CD1c-positive myeloid dendritic cell (primary cell): Measurements from ENCODE around the gene ZNF865.
A peak's percentile ranks its signal among the peaks of the same experiment; 100 is the strongest.

Experiments used
- DNase-seq: peaks from one replicate; pipeline ENCODE4 v3.0.0-alpha.2; 2016; ENCODE audit errors: extremely low spot score

The ZNF865 gene

DNA sequence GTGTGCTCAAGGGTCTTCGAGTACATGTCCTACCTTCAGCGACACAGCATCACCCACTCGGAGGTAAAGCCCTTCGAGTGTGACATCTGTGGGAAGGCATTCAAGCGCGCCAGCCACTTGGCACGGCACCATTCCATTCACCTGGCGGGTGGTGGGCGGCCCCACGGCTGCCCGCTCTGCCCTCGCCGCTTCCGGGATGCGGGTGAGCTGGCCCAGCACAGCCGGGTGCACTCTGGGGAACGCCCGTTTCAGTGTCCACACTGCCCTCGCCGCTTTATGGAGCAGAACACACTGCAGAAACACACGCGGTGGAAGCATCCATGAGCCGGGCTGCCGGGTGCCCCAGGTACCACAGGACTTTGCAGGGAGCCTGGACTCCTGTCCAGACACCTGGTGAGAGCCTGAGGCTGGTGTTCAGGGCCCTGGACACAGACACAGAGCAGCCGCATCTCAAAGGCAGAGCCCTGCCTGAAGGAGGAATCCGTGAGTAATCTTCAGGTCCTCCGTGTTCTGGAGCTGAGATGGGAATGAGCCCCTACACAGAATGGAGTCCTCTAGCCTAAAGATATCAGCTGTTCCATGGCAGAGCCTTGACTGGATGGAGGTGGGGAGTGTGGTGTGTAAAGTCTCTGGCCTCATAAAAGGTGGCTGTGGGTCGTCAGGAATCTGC, 39.5 kb downstream of the ZNF865 start:
- no peak for DNase-seq

DNA sequence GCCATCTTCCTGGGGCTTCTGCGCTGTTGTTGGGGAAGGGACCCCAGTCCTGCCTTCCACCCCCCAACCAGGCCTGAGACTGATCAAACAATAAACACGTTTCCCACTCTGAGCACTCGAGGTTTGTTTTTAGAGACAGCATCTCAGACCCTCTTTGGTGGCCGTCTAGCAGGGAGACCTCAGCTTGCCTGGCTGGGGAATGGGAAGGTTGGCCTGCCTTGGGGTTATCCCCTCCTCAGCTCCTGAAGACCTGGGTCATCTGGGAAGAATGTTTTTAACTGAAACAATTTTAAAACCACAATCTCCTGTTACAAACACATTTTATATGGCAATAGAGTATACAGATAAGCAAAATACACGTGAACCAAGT, 40.0 kb downstream of the ZNF865 start:
- no peak for DNase-seq

DNA sequence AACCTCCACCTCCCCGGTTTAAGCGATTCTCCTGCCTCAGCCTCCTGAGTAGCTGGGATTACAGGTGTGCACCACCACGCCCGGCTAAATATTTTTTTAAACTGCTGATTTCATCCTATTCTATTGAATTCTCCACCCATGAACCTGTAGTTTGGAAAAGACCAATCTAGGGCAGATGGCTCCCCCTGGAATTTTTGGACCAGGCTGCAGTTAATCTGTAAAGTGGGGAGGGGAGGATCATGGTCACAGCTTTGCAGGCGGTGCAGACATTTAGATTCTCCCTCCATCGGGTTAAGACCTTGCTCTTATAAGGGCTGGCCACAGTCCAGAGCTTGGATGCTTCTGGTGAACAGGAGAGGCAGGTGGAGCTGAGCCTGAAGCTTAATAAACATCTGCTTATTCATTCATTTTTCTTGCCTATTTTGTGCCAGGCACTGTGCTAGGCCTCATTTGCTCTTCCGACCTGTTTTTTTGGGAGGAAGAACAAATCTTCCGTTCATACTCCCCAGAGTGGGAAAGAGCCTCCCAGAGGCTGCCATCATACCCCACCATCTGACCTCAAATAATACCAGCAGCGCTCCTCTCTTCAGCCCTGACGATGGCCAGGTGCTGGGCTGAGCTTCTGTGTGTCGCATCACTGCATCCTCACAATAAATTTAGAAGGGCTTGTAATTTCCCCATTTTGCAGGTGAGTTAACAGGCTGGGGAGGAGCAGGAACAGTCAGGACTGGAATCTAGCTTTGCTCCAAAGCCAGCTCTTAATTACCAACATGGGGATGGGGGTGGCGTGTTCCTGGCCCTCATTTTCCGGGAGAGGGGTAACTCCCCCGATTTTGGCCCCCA, 41.7 kb downstream of the ZNF865 start:
- DNase-seq, result no peak

DNA sequence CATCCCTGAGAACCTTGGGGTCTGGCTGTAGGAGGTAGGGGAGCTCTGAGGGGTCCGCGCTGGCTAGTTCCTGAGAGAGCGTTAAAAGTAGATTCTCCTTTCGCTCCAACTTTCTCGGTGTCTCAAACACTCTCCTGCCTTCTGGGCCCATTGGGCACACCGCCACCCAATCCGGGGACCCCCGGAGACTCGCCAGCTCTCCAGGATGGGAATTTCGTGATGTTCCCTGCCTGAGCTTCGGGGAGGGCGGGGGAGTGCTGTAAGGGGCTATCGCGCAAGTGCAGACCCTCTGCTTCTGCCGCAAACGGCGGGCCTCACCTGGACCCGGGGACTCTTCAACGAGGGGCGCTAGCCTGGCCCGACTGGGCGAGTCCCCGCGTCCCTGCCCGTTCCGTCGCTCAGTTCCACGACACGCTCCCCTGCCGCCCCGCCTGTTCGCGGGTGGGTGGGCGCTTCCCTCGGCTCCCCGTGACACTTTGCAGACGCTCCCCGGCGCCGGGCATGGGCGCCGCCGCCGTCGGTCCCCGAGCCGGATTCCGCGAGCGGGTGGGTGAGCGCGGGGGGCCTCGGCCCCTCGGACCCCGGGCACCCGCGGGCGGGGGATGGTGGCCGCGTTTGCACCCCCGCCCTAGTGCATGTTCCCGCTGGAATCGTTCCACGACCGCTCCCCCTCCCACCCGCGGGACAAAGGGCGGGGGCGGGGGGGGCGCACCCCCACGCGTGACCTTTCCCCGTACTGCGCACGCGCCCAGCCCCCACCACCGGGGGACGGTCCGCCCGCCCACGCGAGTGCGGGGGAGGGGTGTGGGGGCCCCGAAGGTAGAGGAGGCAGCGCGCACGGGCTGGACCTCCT, 42.5 kb downstream of the ZNF865 start, which contains the start of gene CCDC106:
CCDC106 (plus strand) TSS at position 481 of the 853 bp plus-strand sequence. CDS start 835 bp downstream, outside the sequence.
- DNase-seq, result peak; percentile 51

DNA sequence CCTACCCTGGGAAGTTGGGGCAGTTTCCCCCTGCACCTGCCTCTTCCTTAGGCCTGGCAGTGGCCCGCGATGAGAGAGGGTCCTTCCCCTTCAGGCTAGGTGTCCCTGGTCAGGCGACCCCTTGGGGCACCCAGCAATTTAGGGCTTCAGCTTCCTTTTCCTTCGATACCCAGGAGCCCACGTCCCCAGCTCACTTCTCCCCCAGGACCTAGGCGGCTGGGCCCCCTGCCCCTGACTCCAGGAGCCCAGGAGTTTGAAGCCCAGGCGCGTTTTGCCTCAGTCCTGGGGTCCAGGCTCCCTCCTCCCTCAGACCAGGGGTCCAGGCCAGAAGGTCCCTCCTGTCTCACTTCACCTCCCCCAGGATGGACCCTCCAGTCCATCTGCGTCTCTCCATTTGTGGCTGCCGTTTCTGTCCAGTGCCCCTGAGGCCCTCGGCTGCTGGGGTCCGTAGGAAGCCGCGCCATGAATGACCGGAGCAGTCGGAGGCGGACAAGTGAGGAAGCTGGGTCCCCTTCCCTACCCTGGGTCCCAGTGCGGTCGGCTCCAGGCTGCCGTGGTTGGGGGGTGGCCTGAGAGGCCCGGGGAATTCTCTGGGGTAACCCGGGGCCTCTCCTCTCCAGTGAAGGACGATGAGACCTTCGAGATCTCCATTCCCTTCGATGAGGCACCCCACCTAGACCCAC, 43.3 kb downstream of the ZNF865 start:
- DNase-seq, result no peak

DNA sequence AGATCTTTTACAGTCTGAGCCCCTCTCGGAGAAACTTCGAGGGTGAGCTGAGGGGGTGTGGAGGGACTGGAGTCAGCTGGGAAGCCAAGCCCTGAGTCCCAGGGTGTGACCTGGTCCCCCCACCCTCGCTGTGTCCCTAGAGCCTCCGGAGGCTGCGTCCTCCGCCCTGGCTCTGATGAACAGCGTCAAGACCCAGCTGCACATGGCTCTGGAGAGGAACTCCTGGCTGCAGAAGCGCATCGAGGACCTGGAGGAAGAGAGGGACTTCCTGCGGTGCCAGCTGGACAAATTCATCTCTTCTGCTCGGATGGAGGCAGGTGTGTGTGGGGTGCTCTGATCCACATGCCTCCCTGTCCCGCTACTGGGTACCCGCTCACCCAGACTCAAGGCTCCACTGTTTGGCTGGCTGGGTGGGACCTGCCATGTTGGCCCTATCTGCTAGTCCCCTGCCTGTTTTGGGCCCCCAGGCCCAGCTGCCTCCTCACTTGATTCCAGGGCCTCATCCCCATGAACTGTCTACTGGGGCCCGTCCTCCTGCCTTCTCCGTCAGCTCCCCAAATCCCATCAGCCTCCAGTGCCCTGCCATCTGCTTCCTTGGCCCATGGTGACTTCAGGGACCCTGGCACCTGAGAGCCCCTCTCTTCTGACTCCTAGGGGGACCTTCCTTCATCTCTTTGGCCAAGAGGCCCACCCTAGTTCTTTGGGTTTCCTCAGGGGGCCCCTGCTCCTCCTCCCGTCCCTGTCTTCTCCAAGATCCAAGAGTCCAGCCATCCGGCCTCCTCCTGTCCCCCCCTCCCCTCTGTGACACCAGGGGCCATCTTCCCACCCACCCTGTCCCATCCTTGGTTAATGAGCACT, 44.0 kb downstream of the ZNF865 start:
- no peak for DNase-seq

DNA sequence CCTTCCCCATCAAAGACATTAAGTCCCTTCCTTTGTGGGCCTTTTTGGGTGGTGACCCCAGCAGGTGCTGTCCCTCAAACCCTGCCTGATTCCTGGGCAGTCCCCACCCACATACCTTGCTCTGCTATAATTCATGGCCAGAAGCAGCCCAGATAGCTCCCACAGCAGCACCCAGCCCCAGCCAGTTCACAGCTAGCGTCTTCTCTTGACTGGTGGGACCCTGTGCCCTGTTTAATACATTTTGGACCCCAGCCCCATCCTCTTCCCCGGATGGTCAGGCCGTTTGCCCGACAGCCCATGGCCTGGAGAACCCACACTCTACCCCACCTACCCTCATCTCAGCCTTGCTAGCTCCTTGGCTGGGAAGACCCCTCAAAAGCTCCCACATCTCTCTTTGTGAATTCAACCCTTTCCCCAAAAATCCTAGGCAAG, 44.7 kb downstream of the ZNF865 start:
- no peak for DNase-seq

DNA sequence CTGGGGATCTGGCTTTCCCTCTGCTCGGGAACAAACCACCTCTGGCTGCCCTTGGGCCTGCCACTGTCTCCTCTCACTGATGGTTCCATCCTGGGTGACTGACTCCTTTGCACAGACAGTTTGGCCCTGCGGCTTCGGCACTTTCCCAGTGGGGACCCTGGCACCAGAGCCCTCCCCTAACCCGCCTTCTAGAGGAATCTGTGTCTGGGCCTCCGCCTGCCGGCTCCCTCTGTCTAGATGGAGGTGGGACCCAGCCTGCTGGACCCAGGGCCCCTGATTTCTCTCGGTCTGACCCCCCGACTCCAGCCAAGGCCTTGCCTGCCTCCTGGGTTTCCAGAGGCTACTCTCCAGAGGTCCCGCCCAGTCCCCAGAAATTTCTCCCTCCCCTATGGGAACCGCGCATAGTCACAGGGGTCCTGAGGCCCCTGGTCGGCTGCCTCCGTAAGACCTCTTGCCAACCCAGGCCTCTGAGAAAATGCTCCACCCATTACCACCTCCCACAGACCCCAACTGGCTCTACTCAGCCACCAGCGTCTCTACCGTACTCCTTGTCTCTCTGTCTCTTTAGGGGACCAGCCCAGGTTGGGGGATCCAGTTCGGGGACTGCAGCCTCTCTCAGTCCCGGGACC, 45.3 kb downstream of the ZNF865 start:
- no peak for DNase-seq

DNA sequence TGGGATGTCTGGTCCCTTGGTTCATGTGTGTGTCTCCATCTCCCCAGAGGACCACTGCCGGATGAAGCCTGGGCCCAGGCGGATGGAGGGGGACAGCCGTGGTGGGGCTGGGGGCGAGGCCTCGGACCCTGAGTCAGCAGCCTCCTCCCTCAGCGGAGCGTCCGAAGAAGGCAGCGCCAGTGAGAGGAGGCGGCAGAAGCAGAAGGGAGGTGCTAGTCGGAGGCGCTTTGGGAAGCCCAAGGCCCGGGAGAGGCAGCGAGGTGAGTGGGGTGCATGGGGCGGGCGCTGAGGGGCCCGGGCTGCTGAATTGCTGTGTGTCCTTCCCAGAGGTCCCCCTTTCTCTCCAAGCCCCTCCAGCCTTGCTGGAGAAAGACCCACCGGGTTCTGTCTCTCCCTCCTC, 45.8 kb downstream of the ZNF865 start:
- no peak for DNase-seq

DNA sequence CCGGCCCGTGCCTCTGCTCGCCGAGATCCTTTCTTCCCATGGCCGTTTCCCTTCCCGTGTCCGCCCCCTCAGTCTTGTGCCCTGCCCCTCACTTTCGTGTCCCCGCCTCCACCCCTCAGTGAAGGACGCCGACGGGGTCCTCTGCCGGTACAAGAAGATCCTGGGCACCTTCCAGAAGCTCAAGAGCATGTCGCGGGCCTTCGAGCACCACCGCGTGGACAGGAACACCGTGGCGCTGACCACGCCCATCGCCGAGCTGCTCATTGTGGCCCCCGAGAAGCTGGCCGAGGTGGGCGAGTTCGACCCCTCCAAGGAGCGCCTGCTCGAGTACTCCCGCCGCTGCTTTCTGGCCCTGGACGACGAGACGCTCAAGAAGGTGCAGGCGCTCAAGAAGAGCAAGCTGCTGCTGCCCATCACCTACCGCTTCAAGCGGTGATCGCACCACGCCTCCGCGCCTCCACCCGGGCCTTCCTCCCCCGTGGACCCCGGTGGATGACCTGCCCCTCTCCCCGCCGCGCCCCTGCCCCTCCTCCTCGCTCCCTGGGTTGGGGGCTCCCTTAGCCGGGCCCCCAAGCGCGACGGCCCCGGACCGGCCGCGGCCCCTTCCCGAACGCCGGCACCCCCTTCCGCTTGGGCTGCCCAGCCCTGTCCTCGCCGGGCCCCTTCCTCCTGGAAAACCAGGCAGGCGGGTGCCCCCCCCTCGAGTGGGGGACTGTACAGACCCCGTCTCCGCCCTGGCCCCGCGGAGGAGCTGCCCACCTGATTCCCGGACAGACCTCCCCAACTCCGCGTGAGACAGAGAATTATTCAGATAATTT, 47.1 kb downstream of the ZNF865 start:
- DNase-seq, result no peak

DNA sequence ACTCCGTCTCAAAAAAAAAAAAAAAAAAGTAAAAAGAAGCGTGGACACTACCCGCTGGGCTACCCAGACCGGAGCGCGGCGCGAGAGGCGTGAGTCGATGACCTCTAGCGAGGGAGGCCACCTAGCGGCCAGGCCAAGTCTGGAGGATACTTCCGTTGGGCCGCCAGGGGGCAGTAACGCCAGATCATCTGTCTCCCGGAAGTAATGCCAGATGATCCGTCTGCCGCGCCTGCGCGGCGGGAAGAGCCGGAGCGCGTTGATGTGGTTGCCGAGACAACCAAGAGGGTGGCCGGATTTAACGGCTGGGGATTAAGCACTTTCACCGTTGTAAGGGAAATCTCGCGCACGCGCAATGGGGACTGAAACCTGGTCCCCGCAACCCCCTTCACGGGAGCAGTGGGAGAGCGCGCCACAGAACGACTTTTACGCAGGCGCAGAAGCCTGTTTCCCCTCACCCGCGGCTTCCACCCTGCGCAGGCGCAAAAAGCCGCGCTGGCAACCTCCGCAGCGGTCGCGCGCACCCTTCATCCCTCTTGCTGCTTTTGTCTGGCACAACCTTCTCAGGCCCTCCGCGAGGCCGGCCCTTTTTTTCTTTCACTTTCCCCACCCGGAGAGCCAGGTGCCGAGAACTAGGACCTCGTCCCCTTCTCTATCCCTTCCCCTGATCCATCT, 48.3 kb downstream of the ZNF865 start:
- peak; percentile 99 for DNase-seq

DNA sequence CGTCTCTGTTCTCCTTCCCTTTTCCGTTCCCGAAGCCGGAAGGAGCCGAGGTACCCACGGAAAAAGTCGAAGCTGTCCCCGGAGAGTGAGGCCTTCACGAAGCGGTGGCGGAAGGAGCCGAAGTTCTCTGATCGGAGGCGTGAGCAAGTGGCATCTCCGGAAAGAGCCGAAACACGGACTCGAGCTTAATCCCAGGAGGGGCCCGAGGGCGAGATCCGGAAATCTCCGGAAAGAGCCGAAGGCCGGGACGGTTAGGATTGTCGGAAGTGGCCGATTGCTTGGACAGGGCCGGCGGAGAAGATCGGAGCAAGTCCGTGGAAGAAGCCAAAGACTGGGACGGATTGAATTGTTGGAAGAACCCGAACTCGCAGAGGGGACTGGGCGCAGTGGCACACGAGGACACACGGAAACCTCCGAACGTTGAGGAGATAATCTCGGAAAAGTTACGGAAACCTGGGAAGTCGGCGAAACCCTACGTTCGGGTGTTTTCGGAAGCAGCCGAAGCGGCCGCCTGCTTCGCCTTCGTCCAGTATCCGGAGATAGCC, 48.9 kb downstream of the ZNF865 start:
- peak; percentile 100 for DNase-seq

DNA sequence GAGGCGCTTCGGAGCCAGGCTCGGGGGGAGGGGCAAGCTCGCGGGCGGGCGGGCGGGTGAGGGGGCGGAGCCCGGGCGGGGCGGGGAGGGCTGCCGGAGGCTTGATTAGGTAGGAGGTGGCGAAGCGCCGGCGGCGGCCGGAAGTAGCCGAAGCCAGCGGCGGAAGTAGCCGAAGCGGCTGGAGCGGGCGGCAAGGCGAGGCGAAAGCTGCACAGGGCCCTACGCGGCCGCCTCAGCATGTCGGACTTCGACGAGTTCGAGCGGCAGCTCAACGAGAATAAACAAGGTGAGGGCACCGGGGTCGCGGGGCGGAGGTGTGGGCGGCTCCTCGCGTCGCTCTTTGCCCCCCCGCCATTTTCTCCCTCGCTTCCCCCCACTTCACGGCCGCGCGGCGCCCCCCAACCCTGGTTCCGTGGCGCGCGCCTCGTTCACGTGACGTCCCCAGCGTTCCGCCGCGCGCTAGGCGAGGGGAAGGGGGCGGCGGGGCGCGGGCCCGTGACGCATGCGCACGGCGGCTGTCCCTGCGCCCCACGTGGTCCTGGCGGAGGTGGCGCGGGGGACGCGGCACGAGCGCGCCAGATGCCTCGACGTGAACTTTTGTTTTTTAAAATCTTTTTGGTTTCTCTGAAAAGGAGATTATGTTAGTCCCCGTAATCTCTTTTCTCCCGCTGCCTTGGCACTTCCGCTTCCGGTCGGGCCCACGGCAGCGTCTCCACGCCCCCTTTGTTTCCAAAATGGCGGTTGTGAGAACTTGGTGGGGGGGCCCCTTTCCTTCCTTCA, 49.6 kb downstream of the ZNF865 start, which contains the start of gene U2AF2:
U2AF2 (plus strand) TSS at position 168 of the 780 bp plus-strand sequence; CDS start at position 238, 70 bp downstream.
- peak; percentile 97 for DNase-seq

DNA sequence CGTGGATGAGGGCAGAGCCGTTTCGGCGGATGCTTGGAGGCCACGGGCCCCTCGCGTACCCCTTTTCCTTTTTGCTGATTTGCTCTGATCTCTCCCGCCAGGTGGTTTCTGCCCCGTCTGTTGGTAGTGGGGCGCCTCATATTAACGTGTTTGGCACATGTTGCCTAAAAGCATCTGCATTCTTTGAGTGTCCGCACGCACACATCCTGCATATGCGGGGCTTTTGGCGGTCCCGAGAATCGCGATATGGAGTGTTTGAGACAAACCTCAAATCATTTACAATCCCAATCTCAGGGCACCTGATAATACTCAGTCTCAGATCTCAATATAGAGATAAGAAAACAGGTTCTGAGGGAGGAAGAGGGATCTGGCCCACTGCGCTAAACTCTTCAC, 50.2 kb downstream of the ZNF865 start:
- DNase-seq, result no peak

DNA sequence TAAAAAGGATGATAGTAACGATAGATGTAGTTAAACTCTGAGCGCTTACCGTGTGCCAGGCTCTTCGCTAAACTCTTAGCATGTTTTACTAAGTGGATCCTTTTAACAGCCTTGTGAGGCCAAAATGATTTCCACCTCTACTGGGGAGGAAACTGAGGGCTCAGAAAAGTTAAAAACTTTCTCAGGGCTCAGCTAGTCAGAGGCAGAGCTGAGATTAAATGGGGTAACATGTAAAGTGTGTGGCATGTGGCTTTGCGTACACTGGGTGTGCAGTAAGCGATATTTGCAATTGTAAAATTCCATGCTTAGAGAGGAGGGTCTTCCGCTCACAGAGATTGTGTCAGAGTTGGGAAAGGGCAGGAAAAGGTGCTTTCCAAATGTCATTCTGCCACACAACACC, 51.1 kb downstream of the ZNF865 start:
- no peak for DNase-seq

DNA sequence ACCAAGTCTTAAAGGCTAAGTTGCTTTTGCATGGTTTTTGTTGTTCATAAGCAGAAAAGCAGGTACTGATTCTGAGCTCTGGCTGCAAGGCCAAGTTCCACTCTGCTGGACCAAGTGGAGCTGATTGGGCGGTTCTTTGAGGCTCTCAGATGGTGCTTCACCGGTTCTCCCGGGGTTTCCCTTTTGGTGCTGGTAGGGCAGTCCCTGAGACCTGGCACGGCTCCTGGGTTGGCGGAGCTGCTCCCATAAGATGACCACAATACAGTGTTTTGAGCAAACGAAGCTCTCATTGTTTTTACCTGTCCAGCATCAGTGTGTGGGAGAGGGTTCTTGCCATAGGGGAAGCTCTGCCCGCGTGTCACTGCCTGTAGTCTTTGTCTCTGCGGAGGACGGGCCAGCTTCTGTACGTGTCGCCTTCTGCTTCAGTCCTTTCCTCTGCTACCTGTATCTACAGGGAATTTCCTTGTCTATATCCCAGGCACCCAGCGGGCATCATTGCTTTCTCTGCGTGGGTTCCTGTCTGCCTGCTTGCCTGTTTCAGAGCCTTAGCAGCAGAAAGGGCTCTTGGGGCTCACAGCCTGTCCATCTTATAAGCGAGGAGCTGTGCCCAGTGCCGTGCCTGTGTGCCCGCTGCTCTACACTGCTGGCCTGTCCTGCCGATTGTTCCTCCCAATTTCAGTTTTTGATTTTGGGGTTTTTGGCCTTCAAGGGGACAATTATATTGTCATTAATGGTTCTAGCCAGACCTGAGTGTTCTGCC, 51.7 kb downstream of the ZNF865 start:
- DNase-seq, result no peak
